ENCODE measurements around the gene RGS3.

- no peak for TF ChIP-seq ZFP3 (tag by site-specific recombination; IDR thresholded peaks at IDR 0.05; ENCODE audit: low read depth)
- no peak for TF ChIP-seq CTCF (tag by site-specific recombination; IDR thresholded peaks at IDR 0.05)
- no peak for TF ChIP-seq SETDB1 (IDR thresholded peaks at IDR 0.05; ENCODE audit: insufficient read length, low read length)
- TF ChIP-seq HOXA7 (CRISPR knock-in tag; IDR thresholded peaks at IDR 0.05; ENCODE audit: borderline replicate concordance): no peak
- TF ChIP-seq ZNF37A (tag by site-specific recombination; IDR thresholded peaks at IDR 0.05): no peak
- TF ChIP-seq ZBTB11 (tag by site-specific recombination; conservative IDR thresholded peaks at IDR 0.05; ENCODE audit: low read depth): no peak
- no peak for TF ChIP-seq ZNF707 (tag by site-specific recombination; IDR thresholded peaks at IDR 0.05)
- TF ChIP-seq ZNF76 (tag by site-specific recombination; IDR thresholded peaks at IDR 0.05; ENCODE audit: borderline replicate concordance, low read depth): no peak
- TF ChIP-seq OVOL3 (tag by site-specific recombination; IDR thresholded peaks at IDR 0.05): no peak
- no peak for TF ChIP-seq ZNF121 (tag by site-specific recombination; IDR thresholded peaks at IDR 0.05)
- TF ChIP-seq ZNF510 (tag by site-specific recombination; IDR thresholded peaks at IDR 0.05; ENCODE audit: insufficient replicate concordance): no peak
These were observed 20.8 kb downstream of the RGS3 start for GRCh38 chr9:113484258-113484730.

Measured in HEK293 (cell line).